ENCODE results near the gene DNAJC5. TPM values are rescaled to one million over a fixed set of nuclear protein-coding genes. Genes with fewer than 3 reads are reported as not detected.
"Not testable (repeated sequence)": the region's sequence is repeated elsewhere in the genome, so short reads cannot be mapped to it uniquely, and the experiment has no call there.

Gene DNAJC5
- total RNA-seq, 1 donor from 2014 or later: 46.4 TPM

DNA sequence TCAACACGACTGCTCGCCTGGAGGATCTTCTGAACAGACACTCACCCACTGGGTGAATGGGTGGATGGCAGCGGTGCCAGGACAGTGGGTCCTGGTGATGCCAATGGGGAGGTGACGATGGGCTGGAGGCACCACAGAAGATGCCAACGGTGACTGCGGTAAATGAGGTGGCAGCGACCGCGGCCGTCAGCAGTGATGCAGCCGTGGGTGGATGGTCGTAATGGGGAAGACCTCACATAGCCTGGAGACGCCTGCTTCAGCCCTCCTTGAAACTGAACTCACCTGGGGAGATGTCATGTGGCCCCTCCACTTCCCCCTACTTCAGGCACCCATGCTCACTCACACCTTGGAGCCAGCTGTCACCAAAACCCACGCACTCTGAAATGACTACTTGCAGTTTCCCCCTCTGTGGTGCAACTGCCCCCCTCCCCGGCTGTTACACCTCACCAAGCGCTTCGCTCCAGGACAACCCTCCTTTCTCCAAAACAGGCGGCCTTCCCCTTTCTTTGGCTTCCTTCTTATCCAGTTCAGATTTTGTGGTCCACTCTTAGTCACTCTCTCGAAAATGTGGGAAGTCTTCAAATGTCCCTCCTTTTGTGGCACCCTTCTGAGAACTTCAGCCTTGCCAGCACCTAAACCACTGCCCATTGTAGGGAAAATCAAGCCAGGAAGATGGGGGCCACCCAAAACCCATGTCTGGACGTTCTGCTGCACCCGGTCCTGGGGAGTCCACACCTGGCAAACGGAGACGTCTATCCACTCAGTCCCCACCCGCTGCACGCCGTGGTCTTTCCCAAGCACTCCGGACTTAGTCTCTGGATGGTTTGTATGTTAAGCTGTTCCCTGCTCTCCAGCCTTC is 44.0 kb upstream of the DNAJC5 start:
- no peak overlapping the region for H3K4me3 ChIP-seq (ENCODE audit: low read depth, low read length)

GRCh38 chr20:63851548-63851943 is 43.4 kb upstream of the DNAJC5 start:
- not testable (repeated sequence) for H3K4me3 ChIP-seq (ENCODE audit: low read depth, low read length); DNase-seq (ENCODE audit: low read depth)

More for the DNA sequence above, 44.0 kb upstream of the DNAJC5 start:
- DNase-seq (ENCODE audit: low read depth): no peak
- TF ChIP-seq, protein P1, sequence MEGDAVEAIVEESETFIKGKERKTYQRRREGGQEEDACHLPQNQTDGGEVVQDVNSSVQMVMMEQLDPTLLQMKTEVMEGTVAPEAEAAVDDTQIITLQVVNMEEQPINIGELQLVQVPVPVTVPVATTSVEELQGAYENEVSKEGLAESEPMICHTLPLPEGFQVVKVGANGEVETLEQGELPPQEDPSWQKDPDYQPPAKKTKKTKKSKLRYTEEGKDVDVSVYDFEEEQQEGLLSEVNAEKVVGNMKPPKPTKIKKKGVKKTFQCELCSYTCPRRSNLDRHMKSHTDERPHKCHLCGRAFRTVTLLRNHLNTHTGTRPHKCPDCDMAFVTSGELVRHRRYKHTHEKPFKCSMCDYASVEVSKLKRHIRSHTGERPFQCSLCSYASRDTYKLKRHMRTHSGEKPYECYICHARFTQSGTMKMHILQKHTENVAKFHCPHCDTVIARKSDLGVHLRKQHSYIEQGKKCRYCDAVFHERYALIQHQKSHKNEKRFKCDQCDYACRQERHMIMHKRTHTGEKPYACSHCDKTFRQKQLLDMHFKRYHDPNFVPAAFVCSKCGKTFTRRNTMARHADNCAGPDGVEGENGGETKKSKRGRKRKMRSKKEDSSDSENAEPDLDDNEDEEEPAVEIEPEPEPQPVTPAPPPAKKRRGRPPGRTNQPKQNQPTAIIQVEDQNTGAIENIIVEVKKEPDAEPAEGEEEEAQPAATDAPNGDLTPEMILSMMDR (conservative IDR thresholded peaks at IDR 0.05; ENCODE audit: low read depth, low read length): no peak

DNA sequence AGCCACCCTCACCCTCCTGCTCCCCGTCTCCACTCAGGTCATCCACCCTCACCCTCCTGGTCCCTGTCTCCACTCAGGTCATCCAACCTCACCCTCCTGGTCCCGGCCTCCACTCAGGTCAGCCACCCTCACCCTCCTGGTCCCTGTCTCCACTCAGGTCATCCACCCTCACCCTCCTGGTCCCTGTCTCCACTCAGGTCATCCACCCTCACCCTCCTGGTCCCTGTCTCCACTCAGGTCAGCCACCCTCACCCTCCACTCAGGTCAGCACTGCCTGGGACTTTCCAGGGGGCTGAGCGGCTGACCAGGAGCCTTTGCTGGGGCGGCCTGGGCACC is 41.2 kb upstream of the DNAJC5 start:
- DNase-seq (ENCODE audit: low read depth); H3K4me3 ChIP-seq (ENCODE audit: low read depth, low read length): not testable (repeated sequence)

DNA sequence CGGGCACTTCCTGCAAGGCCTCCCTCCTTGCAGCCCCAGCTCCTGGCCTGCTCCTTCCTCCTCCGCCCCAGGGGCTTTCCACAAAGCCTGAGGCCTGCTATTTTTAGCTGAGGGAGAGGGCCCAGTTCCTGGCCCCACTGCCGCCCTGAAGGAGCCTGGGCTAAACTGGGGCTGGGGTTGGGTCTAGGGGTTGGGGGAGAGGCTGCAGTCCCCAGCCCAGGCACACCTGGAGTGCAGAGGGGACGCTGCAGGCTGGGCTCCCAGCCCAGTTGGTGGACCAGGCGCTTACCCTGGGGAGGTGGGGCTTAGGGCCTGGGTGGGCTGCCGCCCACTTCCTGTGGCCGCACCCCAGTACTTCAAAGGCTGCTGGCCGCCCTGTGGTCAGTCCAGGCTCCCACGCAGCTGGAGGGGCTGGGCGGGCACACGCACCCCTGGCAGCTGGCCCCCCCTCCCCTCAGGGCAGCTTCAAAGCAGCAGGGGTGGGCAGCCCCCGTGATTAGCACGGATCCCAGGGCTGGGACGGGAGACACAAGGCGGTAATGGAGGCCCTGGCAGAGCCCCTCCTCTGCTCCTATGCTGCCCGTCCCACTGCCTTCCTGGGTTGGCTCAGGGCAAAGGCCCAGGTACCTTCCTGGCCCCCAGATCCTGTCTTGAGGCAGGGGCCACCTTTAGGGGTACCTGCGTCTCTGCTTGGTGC is 40.7 kb upstream of the DNAJC5 start:
- TF ChIP-seq, protein P1 (conservative IDR thresholded peaks at IDR 0.05; ENCODE audit: low read depth, low read length): no peak
- H3K4me3 ChIP-seq (ENCODE audit: low read depth, low read length): no peak overlapping the region
- DNase-seq (ENCODE audit: low read depth): no peak

- TF ChIP-seq, protein P1 (conservative IDR thresholded peaks at IDR 0.05; ENCODE audit: low read depth, low read length): no peak
- DNase-seq (ENCODE audit: low read depth): no peak
- H3K4me3 ChIP-seq (ENCODE audit: low read depth, low read length): peak overlapping the region; percentile 7
Observed at GRCh38 chr20:63854766-63855362, 40.1 kb upstream of the DNAJC5 start.

GRCh38 chr20:63855363-63856097 is 39.4 kb upstream of the DNAJC5 start:
- DNase-seq (ENCODE audit: low read depth): no peak
- peak overlapping the region; percentile 7 for H3K4me3 ChIP-seq (ENCODE audit: low read depth, low read length)
- TF ChIP-seq, protein P1 (conservative IDR thresholded peaks at IDR 0.05; ENCODE audit: low read depth, low read length): no peak

DNA sequence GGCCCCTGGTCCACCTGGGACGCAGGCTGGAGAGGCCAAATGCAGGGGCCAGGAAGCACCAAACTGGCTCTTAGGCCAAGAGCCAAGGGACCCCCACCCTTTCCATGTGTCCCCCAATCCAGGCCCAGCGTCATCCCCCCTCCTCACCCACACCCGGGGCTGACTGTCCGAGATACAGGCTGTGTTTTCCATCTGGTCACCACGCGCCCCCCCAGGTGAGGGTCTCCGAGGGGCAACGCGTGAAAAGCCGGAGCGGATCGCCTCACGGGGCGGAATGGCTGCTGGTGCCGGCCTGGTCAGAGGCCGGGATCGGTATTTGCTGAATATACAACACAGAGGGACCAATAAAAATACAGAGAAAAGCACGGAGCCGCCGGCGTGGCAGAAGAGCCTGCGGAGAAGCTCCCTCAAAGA is 38.8 kb upstream of the DNAJC5 start:
- TF ChIP-seq, protein P1 (conservative IDR thresholded peaks at IDR 0.05; ENCODE audit: low read depth, low read length): no peak
- no peak overlapping the region for H3K4me3 ChIP-seq (ENCODE audit: low read depth, low read length)
- no peak for DNase-seq (ENCODE audit: low read depth)
